ENCODE results near the gene FAM184B.

DNA sequence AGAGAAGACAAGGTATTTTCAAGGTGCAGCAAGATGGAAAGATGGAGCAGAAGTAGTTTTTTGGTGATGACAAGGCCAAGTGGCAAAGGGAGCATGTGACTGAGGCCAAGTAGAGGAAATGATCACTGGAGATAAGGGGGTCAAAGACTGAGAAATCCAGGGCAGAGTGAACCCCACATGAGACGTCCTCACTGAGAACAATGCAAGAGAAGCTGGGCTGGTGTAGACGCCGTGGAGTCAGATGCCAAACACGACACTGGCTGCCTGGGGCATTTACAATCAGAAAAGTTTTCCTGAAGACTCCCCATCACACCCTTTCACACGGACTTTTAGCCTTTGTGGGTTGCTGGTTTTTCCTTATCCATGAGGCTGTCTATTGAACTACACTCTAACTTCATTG, 69.3 kb downstream of the FAM184B start:
- TF ChIP-seq EP300 (IDR thresholded peaks at IDR 0.05; ENCODE audit: low read depth) (no peak), POLR2AphosphoS5 (IDR thresholded peaks at IDR 0.05) (no peak)
- TF ChIP-seq, protein P1, sequence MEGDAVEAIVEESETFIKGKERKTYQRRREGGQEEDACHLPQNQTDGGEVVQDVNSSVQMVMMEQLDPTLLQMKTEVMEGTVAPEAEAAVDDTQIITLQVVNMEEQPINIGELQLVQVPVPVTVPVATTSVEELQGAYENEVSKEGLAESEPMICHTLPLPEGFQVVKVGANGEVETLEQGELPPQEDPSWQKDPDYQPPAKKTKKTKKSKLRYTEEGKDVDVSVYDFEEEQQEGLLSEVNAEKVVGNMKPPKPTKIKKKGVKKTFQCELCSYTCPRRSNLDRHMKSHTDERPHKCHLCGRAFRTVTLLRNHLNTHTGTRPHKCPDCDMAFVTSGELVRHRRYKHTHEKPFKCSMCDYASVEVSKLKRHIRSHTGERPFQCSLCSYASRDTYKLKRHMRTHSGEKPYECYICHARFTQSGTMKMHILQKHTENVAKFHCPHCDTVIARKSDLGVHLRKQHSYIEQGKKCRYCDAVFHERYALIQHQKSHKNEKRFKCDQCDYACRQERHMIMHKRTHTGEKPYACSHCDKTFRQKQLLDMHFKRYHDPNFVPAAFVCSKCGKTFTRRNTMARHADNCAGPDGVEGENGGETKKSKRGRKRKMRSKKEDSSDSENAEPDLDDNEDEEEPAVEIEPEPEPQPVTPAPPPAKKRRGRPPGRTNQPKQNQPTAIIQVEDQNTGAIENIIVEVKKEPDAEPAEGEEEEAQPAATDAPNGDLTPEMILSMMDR (IDR thresholded peaks at IDR 0.05): no peak

Data from transverse colon (tissue), 4 donors.